Measurements from ENCODE around the gene SLC25A30.
"Not testable (repeated sequence)": the region's sequence is repeated elsewhere in the genome, so short reads cannot be mapped to it uniquely, and the experiment has no call there.

SLC25A30 gene

DNA sequence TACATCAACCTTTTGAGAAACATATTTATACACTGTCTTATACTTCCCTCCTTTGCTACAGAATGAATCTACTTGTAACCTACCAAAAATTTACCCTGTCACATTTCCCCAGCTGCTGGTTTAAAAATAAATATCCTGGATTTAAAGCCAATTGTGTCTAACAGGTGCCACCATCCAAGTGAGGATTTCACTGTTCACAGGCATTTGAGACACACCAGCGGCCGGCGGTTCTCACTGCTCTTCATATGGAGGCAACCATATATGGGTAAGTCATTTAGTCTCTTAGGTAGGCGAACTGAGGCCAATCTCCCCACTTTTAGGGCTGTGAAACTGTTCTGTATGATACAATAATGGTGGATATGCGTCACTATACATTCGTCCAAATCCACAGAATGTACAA is 26.2 kb downstream of the SLC25A30 start:
- DNase-seq (ENCODE audit: low read depth): no peak

DNA sequence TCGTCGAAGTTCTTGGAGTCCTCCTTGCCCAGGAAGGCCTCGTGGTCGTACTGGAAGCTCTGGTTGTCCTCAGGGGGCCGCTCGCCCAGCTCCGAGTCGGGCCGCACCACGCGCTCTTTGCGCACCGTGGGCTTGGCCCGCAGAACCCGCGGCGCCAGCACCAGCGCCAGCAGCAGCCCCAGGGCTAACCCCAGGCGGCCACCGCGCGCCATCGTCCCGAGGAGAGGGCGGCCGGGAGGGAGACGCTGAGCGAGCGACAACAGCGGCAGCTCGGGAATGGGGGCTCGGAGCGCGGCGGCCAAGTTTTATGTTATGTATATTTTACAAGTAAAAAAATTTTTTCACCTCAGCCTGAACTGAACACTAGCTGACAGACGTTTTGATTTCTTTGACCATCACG is 27.0 kb downstream of the SLC25A30 start:
- DNase-seq (ENCODE audit: low read depth): not testable (repeated sequence)

DNA sequence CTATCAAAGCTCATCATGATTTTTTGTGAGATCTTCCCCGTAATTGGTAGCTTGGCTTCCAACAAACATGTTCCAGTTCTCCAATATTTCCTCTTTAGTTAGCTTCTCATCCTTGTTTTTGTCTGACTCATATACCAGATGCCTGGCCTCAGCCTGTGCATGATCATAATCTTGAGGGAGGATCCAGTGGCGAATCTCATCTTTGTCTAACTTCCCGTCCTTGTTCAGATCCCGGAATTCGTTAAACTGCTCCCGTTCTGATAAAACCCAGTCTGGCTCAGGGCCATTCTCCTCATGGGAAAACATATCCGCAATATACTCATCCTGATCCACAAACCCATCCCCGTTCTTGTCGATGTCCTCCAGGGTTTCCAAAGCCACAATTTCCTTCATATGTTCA is 27.8 kb downstream of the SLC25A30 start:
- DNase-seq (ENCODE audit: low read depth): not testable (repeated sequence)

DNA sequence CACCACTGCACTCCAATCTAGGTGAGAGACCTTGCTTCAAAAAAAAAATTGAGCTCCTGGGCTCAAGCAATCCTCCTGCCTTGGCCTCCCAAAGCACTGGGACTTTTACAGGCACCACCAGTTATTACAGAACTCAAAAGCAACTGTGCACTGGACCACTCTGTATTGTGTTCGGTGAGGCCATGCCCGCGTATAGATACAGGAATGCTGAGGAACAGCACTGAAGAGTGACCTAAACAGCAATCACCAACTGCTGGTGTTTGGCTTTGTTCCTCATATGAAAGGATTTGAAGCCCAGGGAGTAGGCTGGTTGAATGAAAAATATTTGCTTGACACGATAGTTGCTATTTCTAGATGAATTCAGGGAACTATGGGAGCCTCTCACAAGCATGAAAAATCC is 29.5 kb downstream of the SLC25A30 start:
- no peak for DNase-seq (ENCODE audit: low read depth)

DNA sequence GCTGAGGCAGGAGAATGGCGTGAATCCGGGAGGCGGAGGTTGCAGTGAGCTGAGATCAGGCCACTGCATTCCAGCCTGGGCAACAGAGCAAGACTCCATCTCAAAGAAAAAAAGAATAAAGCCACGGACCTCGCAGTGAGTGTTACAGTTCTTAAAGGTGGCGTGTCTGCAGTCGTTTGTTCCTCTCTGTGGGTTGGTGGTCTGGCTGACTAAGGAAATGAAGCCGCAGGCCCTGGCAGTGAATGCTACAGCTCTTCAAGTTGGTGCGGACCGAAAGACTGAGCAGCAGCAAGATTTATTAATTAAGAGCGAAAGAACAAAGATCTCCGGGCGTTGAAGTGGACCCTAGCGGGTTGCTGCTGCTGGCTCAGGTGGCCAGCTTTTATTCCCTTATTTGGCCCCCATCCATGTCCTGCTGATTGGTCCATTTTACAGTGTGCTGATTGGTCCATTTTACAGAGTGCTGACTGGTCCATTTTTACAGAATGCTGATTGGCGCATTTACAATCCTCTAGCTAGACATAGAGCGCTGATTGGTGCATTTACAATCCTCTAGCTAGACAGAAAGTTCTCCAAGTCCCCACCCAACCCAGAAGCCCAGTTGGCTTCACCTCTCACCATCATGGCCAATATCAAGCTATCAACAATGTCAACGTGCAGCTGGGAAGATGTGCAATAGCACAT is 31.1 kb downstream of the SLC25A30 start:
- not testable (repeated sequence) for DNase-seq (ENCODE audit: low read depth)

DNA sequence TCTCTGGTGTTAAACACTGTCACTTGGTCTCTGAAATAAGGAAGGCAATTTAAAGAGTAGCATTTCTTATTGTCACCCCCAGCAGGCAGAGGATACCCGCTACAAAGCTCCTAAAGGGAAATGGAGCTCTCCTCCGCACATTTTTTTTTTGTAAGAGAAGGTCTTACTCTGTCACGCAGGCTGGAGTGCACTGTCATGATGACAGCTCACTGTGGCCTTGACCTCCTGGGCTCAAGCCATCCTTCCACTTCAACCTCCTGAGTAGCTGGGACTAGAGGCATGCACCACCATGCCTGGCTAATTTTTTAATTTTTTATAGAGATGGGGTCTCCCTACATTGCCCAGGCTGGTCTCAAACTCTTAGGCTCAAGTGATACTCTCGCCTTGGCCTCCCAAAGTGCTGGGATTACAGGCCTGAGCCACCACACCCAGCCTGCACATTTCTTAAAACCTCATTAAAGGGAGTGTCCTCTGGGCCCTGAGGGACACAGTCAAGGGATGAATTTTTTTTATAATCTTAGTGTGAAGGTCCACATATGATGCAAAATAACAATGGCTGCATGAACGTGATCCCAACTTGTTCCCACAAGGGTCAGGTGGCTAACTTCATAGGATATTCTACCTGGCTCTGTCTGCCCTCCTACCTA is 32.1 kb downstream of the SLC25A30 start:
- no peak for DNase-seq (ENCODE audit: low read depth)

DNA sequence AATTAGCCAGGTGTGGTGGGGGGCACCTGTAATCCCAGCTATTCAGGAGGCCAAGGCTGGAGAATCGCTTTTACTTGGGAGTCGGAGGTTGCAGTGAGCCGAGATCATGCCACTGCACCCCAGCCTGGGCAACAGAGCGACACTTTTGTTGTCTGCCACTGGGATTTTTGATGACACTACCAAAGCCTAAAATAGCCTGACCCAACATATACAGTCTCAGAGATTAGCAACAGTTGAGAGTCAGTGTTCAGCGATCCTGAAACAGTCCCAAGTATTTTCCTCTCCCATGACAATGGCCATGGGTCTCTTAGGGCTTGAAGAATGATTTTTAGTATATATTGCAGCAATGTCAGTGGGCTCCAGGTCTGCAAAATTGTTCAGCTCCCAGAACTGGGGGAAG is 32.9 kb downstream of the SLC25A30 start:
- DNase-seq (ENCODE audit: low read depth): no peak

DNA sequence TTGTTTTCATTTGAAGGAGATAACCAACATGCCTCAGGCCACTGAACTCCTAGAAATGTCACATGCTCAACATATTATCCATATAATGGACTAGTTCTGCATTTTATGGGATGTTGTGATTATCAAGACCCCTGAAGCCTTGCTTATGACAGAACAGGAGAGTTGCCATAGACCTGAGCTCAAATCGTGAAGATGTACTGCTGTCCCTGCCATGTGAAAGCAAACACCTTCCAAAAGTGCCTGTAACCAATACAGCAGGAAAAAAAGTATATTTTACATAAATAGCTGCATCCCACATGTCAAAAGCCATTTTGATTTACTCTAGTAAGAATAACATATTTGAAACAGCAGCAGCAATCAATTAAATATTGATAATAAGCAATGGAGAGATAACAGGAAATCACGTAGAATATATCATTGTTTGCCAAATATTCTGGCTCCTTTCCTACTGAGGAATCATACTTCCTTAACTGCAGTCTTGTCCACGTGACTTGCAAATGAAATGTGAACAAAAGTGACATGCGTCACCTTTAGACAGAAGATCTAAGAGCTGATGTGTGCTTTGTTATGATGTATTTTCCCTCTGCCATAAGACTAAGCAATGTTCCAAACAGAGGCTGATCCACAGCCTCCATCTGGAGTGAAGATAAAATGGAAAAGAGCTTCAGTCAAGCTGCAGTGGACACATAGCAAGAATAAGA is 33.5 kb downstream of the SLC25A30 start:
- no peak for DNase-seq (ENCODE audit: low read depth)

DNA sequence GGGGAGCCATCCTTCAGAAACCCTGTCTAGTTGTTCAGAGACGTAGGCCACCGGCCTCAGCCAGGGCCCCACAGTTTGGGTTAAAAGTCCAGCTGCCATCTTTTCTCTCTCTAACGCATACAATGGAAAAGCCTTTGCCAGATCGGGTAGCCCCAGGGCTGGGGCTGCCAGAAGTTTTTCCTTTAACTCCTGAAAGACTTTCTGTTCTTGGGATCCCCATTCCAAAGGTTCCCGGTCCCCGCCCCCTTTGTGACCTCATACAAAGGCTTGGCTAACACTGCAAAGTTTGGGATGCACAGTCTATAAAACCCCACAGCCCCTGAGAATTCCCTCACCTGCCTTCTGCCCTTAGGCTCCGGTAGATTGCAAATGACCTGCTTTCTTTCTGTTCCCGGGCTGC is 35.4 kb downstream of the SLC25A30 start:
- DNase-seq (ENCODE audit: low read depth): not testable (repeated sequence)

DNA sequence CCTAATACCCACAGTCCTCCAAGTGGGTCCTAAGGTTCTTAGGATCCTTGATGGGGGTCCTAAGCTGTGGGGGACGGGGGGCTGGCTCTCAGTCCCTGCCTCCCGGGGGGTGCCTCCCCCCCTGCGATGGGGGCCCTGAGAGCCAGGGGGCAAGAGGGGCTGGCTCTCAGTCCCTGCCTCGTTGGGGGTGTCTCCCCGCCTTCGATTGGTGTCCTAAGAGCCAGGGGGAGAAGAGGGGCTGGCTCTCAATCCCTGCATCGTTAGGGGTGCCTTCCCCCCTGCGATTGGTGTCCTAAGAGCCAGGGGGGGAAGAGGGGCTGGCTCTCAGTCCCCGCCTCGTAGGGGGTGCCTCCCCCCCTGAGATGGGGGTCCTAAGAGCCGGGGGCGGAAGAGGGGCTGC is 37.0 kb downstream of the SLC25A30 start:
- DNase-seq (ENCODE audit: low read depth): no peak

DNA sequence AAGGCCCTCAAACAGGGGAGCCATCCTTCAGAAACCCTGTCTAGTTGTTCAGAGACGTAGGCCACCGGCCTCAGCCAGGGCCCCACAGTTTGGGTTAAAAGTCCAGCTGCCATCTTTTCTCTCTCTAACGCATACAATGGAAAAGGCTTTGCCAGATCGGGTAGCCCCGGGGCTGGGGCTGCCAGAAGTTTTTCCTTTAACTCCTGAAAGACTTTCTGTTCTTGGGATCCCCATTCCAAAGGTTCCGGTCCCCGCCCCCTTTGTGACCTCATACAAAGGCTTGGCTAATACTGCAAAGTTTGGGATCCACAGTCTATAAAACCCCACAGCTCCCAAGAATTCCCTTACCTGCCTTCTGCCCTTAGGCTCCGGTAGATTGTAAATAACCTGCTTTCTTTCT is 37.5 kb downstream of the SLC25A30 start:
- not testable (repeated sequence) for DNase-seq (ENCODE audit: low read depth)

DNA sequence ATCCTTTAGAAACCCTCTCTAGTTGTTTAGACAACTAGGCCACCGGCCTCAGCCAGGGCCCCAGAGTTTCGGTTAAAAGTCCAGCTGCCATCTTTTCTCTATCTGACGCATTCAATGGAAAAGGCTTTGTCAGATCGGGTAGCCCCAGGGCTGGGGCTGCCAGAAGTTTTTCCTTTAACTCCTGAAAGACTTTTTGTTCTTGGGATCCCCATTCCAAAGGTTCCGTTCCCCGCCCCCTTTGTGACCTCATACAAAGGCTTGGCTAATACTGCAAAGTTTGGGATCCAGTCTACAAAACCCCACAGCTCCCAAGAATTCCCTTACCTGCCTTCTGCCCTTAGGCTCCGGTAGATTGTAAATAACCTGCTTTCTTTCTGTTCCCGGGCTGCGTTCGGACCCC is 38.7 kb downstream of the SLC25A30 start:
- not testable (repeated sequence) for DNase-seq (ENCODE audit: low read depth)

DNA sequence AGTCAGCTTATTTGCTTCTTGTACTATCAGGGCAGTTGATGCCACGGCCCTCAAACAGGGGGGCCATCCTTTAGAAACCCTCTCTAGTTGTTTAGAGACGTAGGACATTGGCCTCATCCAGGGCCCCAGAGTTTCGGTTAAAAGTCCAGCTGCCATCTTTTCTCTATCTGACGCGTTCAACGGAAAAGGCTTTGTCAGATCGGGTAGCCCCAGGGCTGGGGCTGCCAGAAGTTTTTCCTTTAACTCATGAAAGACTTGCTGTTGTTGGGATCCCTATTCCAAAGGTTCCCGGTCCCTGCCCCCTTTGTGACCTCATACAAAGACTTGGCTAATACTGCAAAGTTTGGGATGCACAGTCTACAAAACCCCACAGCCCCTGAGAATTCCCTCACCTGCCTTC is 39.4 kb downstream of the SLC25A30 start:
- DNase-seq (ENCODE audit: low read depth): not testable (repeated sequence)

DNA sequence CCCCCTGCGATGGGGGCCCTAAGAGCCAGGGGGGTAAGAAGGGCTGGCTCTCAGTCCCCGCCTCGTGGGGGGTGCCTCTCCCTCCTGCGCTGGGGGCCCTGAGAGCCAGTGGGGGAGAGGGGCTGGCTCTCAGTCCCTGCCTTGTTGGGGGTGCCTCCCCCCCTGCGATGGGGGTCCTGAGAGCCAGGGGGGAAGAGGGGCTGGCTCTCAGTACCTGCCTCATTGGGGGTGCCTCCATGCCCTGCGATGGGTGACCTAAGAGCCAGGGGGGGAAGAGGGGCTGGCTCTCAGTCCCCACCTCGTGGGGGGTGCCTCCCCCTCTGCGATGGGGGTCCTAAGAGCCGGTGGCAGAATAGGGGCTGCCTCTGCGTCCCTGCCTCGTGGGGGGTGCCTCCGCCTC is 40.9 kb downstream of the SLC25A30 start:
- not testable (repeated sequence) for DNase-seq (ENCODE audit: low read depth)

DNA sequence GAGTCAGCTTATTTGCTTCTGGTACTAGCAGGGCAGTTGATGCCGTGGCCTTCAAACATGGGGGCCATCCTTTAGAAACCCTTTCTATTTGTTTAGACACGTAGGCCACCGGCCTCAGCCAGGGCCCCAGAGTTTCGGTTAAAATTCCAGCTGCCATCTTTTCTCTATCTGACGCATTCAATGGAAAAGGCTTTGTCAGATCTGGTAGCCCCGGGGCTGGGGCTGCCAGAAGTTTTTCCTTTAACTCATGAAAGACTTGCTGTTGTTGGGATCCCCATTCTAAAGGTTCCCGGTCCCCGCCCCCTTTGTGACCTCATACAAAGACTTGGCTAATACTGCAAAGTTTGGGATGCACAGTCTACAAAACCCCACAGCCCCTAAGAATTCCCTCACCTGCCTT is 41.5 kb downstream of the SLC25A30 start:
- not testable (repeated sequence) for DNase-seq (ENCODE audit: low read depth)

DNA sequence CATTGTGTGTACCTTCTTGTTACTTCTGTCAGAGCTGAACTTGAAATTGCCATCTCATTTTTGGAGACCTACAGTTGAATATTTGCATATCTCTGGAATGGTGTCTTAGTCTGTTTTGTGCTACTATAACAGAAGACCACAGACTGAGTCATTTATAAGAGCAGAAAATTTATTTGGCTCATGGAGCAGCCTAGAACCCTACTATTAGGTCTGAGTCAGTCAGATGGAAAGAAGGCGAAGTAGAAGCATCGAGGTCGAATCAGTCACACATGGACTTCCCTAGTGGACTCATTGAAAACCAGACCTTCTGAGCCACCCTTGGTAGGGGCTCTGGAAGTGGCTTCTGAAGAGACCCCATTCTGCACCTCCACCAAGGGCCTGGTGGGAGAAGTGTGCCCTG is 43.3 kb downstream of the SLC25A30 start:
- peak; percentile 42 for DNase-seq (ENCODE audit: low read depth)

DNA sequence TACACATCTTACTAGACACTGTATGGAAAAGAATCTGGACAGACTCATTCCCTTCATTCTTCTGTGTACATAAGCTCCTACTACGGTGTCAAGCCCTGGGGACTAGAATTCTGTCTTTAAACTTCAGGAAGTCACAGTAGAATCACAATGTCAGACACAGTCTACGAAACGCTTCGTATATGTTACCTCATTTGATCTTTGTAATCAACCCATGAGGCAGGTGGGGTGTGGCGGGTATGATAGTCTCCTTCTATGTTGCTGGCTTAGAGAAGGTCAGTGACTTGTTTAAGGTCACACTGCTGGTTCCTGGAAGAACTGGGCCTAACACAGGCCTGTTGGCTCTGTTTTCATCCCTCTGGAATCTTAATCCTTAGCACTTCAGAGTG is 45.0 kb downstream of the SLC25A30 start:
- no peak for DNase-seq (ENCODE audit: low read depth)

DNA sequence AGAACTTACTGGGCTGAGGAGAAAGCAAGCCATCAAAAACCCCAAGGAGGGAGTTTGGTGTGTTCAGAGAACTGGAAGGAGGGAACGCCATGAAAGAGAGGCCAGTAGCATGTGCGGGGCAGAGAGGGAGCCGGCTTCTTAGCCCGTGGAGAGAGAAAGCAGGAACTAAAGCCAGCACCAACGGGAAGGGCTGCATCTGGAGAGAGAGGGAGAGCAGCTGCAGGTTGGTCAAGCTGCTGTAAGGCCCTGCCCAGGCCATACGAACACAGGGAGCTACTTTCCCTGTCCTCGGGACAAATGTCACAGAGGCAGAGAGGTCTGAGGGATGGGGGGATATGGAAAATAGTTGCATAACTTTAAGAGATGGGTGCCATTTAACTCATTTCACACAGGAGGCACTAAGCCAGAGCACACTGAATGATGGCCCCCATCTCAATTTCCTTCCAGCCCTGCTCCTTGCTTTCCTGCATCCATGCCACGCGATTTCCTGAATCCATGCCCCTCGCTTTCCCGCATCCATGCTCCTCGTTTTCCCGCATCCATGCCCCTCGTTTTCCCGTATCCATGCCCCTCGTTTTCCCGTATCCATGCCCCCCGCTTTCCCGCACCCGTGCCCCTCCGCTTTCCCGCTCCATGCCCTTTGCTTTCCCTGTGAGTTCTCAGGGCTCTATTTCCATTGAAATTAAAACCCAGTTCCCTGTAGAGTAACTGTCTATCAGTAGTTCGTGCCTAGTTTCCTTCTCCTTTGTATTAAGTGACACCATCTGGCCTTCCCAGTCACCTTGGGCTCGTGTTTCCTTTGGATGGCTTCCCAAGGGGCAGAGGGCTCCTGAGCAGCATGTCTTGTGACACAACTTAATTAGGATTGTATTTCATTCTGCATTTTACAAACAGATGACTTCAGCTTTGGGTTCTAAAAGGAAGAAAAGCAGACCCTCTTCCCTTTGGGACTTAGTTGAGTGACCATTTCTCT is 45.7 kb downstream of the SLC25A30 start:
- DNase-seq (ENCODE audit: low read depth): no peak

DNA sequence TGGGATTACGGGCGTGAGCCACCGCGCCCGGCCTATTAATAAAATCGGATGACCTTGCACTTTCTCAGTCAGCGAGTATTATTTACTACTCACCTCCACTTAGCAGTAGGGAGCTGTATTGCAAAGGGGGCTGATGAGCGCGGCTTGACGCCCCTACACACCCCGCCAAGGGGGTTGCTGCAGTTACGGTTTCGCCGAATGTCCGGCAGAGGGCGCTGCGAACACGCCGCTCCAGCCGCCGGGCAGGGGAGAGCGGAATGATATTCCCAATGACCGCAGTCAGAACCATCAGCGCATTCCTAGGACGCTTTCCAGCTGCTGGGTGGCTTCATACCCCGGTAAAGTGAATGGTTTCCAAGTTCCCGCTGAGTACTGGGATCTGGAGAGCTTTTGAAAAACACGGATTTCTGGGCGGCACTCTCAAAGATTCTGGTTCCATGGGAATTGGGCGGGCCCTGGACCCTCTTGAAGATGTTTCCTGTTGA is 47.2 kb downstream of the SLC25A30 start:
- peak; percentile 76 for DNase-seq (ENCODE audit: low read depth)

DNA sequence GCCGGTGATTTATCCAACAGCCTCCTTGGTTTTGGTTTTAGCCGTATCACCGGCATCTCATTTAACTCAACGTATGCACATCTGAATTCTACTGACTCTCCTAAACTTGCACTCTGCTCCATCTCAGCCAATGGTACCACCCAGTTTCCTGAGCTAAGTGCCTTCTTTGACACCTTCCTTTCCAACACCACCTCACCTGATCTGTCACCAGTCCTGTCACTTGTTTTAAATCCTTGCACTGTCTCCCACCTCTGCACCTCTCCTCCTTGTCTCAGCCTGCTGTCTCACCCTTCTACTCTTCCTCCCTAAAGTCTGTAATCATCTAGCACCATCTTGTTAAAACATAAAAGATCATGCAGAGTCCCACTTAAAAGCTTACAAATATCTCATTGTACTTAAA is 49.1 kb downstream of the SLC25A30 start:
- no peak for DNase-seq (ENCODE audit: low read depth)

DNA sequence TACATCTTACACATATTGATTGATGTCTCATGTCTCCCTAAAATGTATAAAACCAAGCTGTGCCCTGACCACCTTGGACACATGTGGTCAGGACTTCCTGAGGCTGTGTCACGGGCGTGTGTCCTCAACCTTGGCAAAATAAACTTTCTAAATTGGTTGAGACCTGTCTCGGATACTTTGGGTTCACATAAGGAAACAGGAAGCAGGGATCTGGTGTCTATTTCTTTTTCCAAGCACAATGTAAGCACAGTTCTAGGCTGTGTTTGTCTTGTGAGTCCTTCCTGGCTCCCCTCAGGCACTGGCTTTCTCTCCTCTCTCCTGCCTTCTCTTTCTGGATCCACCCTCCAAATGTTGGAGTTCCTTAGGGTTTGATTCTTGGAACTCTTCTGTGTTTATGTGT is 49.6 kb downstream of the SLC25A30 start:
- no peak for DNase-seq (ENCODE audit: low read depth)

DNA sequence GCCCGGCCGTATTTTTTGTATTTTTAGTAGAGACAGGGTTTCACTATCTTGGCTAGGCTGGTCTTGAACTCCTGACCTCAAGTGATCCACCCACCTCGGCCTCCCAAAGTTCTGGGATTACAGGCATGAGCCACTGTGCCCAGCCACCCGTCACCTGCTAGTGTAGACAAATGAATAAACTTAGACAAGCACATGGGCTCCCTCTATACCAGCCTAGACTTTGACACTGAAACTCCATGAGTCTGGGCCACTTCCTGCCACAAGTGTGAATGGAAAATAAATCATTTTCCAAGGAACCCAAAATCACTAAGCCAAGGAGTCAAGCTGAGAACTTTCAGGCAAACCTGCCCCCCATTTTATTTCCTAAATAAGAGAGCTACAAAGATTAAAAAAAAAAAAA is 50.2 kb downstream of the SLC25A30 start:
- DNase-seq (ENCODE audit: low read depth): no peak
